ENCODE results near the gene TNFRSF25.

DNA sequence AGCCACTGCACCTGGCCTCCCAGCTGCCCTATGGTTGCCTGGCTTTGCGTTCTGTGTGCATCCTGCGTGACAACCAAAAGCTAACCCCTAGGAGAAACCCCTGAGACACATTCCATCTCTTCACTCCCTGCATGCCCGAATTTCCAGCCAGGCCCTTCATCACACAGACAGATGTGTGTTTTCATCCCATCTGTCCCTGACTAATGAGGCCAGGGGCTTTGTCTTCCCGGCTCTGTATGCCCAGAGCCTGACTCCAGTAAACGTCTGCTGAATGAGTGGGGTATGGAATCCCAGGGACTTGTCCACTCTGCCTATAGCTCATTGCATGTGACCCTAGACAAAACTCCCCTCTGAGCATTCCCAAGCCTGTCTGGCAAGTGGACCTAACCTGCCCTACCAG lies 31.8 kb downstream of the TNFRSF25 start:
- no peak for TF ChIP-seq ZNF263 (CRISPR knock-in tag; IDR thresholded peaks at IDR 0.05; ENCODE audit: low read depth)
- no peak for TF ChIP-seq ZNF232 (CRISPR knock-in tag; IDR thresholded peaks at IDR 0.05)
- no peak for TF ChIP-seq ZNF423 (CRISPR knock-in tag; IDR thresholded peaks at IDR 0.05)
- TF ChIP-seq TEAD4 (CRISPR knock-in tag; IDR thresholded peaks at IDR 0.05): no peak
- no peak for TF ChIP-seq ATF1 (CRISPR knock-in tag; IDR thresholded peaks at IDR 0.05)
- TF ChIP-seq, protein P1, sequence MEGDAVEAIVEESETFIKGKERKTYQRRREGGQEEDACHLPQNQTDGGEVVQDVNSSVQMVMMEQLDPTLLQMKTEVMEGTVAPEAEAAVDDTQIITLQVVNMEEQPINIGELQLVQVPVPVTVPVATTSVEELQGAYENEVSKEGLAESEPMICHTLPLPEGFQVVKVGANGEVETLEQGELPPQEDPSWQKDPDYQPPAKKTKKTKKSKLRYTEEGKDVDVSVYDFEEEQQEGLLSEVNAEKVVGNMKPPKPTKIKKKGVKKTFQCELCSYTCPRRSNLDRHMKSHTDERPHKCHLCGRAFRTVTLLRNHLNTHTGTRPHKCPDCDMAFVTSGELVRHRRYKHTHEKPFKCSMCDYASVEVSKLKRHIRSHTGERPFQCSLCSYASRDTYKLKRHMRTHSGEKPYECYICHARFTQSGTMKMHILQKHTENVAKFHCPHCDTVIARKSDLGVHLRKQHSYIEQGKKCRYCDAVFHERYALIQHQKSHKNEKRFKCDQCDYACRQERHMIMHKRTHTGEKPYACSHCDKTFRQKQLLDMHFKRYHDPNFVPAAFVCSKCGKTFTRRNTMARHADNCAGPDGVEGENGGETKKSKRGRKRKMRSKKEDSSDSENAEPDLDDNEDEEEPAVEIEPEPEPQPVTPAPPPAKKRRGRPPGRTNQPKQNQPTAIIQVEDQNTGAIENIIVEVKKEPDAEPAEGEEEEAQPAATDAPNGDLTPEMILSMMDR (IDR thresholded peaks at IDR 0.05): no peak
- no peak for TF ChIP-seq JUN (CRISPR knock-in tag; IDR thresholded peaks at IDR 0.05)
- TF ChIP-seq ELF4 (CRISPR knock-in tag; IDR thresholded peaks at IDR 0.05; ENCODE audit: low read depth): no peak
- no peak for TF ChIP-seq ZNF416 (CRISPR knock-in tag; IDR thresholded peaks at IDR 0.05)
- TF ChIP-seq, protein P2, sequence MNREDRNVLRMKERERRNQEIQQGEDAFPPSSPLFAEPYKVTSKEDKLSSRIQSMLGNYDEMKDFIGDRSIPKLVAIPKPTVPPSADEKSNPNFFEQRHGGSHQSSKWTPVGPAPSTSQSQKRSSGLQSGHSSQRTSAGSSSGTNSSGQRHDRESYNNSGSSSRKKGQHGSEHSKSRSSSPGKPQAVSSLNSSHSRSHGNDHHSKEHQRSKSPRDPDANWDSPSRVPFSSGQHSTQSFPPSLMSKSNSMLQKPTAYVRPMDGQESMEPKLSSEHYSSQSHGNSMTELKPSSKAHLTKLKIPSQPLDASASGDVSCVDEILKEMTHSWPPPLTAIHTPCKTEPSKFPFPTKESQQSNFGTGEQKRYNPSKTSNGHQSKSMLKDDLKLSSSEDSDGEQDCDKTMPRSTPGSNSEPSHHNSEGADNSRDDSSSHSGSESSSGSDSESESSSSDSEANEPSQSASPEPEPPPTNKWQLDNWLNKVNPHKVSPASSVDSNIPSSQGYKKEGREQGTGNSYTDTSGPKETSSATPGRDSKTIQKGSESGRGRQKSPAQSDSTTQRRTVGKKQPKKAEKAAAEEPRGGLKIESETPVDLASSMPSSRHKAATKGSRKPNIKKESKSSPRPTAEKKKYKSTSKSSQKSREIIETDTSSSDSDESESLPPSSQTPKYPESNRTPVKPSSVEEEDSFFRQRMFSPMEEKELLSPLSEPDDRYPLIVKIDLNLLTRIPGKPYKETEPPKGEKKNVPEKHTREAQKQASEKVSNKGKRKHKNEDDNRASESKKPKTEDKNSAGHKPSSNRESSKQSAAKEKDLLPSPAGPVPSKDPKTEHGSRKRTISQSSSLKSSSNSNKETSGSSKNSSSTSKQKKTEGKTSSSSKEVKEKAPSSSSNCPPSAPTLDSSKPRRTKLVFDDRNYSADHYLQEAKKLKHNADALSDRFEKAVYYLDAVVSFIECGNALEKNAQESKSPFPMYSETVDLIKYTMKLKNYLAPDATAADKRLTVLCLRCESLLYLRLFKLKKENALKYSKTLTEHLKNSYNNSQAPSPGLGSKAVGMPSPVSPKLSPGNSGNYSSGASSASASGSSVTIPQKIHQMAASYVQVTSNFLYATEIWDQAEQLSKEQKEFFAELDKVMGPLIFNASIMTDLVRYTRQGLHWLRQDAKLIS (CRISPR knock-in tag; IDR thresholded peaks at IDR 0.05; ENCODE audit: borderline replicate concordance): no peak
- TF ChIP-seq OVOL2 (CRISPR knock-in tag; IDR thresholded peaks at IDR 0.05; ENCODE audit: borderline replicate concordance): no peak
- no peak for TF ChIP-seq NFYB (CRISPR knock-in tag; conservative IDR thresholded peaks at IDR 0.05; ENCODE audit: low read depth)
